COLO829 (cell line): ENCODE data around the gene PNPLA6.
"Not testable (repeated sequence)": the region's sequence is repeated elsewhere in the genome, so short reads cannot be mapped to it uniquely, and the experiment has no call there.

Experiments used
- DNase-seq: peaks from one replicate; pipeline ENCODE4 v3.0.0; 2012; ENCODE audit warnings: low spot score

PNPLA6 gene

GRCh38 chr19:7556696-7557315, 21.3 kb downstream of the PNPLA6 start:
- no peak for DNase-seq

GRCh38 chr19:7558667-7559066, 23.1 kb downstream of the PNPLA6 start:
- no peak for DNase-seq

GRCh38 chr19:7559102-7559501, 23.6 kb downstream of the PNPLA6 start:
- no peak for DNase-seq

- DNase-seq, result no peak
These were observed 24.7 kb downstream of the PNPLA6 start for GRCh38 chr19:7560255-7560654.

GRCh38 chr19:7561325-7561724, 25.8 kb downstream of the PNPLA6 start:
- no peak for DNase-seq

- DNase-seq, result no peak
These were observed 27.3 kb downstream of the PNPLA6 start for GRCh38 chr19:7562646-7563393.

GRCh38 chr19:7564866-7565265, 29.3 kb downstream of the PNPLA6 start:
- no peak for DNase-seq

GRCh38 chr19:7565332-7565731, 29.8 kb downstream of the PNPLA6 start:
- no peak for DNase-seq

GRCh38 chr19:7570761-7571160, 35.2 kb downstream of the PNPLA6 start:
- no peak for DNase-seq

- DNase-seq, result no peak
These were observed 40.0 kb downstream of the PNPLA6 start for GRCh38 chr19:7575434-7576040.

- not testable (repeated sequence) for DNase-seq
These were observed 41.9 kb downstream of the PNPLA6 start for GRCh38 chr19:7577422-7577821.

- DNase-seq, result no peak
These were observed 42.6 kb downstream of the PNPLA6 start for GRCh38 chr19:7578127-7578526.

GRCh38 chr19:7579182-7579581, 43.7 kb downstream of the PNPLA6 start:
- no peak for DNase-seq

GRCh38 chr19:7582446-7582845, 46.9 kb downstream of the PNPLA6 start:
- no peak for DNase-seq

- DNase-seq, result no peak
These were observed 54.3 kb downstream of the PNPLA6 start for GRCh38 chr19:7589822-7590221.

GRCh38 chr19:7590256-7590655, 54.7 kb downstream of the PNPLA6 start:
- DNase-seq, result no peak

- DNase-seq, result no peak
These were observed 60.1 kb downstream of the PNPLA6 start, which contains the start of gene CAMSAP3 for GRCh38 chr19:7595466-7596133. Gene CAMSAP3, plus strand, starts transcription at chr19:7595863. Its CDS starts 140 bp downstream, at chr19:7596003.

- DNase-seq, result no peak
These were observed 60.9 kb downstream of the PNPLA6 start for GRCh38 chr19:7596211-7596937.

- no peak for DNase-seq
These were observed 62.2 kb downstream of the PNPLA6 start for GRCh38 chr19:7597689-7598088.

GRCh38 chr19:7598180-7598579, 62.7 kb downstream of the PNPLA6 start:
- no peak for DNase-seq

GRCh38 chr19:7600721-7601120, 65.2 kb downstream of the PNPLA6 start:
- DNase-seq, result no peak
